22Rv1 (cell line): ENCODE results near the gene ARMC6.

Experiments
- CTCF ChIP-seq: fragments of 450-650 bp; IDR thresholded peaks from 2 replicates; pipeline ENCODE4 v1.5.1; 2017; ENCODE audit warnings: mild to moderate bottlenecking
- ZFX ChIP-seq: fragments of 450-650 bp; IDR thresholded peaks from 2 replicates; pipeline ENCODE4 v1.6.1; 2017; ENCODE audit warnings: antibody characterized with exemption, borderline replicate concordance

GRCh38 chr19:19077103-19077502 is 43.7 kb downstream of the ARMC6 start:
- no peak for TF ChIP-seq CTCF
- TF ChIP-seq ZFX: no peak
